Measurements from ENCODE around the gene VWA7. TPM values are rescaled to one million over a fixed set of nuclear protein-coding genes. Genes with fewer than 3 reads are reported as not detected.

The VWA7 gene
- total RNA-seq, 1 donor from 2014 or later: 0.74 TPM

DNA sequence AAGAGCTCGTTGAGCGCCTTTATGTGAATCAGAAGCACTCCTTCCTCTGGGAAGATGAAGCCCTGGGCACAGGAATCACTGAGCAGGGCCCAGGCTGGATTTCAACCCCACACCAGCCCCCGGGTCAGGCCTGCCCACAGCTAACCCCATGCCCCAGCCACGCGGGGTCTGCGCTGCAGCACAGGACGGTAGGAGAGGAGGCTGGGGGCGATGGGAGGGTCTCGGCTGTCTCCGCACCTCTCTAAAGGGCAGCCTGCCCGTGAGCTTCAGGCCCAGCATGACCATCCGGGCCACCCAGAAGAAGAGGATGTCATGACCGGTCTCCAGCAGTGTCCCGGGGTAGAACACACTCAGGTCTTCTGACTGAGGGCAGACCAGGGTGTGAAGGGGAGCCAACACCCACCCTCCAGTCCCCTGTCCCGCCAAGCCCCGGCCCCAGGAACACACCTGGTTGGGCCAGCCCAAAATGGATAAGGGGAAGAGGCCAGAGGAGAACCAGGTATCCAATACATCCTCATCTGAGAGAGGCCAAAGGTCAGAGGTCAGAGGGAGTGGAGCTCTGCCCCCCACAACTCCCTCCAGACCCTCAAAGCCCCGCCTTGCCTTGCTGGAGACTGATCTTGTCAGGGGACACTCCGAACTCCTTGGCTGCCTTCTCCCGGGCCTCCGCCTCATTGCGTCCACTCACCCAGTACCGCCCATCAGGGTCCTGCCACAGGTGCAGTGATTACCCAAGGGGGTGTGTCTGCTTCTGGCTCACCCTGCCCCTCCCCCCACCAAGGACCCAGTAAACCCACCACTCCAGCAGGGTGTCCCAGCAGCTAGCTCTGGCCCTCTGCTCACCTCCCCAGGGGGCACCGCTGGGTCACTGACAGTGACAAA is 4.4 kb upstream of the VWA7 start:
- no peaks in the 10 kb centered on the region for H3K27me3 ChIP-seq
- H3K9me3 ChIP-seq: no peaks in the 10 kb centered on the region
- no peak overlapping the region for H3K4me3 ChIP-seq
- H3K27ac ChIP-seq: no peak overlapping the region
- TF ChIP-seq POLR2AphosphoS5 (IDR thresholded peaks at IDR 0.05; ENCODE audit: insufficient read depth in 1 of 2, low read depth in 1 of 2) (no peak), POLR2A (IDR thresholded peaks at IDR 0.05) (no peak)
- TF ChIP-seq, protein P1, sequence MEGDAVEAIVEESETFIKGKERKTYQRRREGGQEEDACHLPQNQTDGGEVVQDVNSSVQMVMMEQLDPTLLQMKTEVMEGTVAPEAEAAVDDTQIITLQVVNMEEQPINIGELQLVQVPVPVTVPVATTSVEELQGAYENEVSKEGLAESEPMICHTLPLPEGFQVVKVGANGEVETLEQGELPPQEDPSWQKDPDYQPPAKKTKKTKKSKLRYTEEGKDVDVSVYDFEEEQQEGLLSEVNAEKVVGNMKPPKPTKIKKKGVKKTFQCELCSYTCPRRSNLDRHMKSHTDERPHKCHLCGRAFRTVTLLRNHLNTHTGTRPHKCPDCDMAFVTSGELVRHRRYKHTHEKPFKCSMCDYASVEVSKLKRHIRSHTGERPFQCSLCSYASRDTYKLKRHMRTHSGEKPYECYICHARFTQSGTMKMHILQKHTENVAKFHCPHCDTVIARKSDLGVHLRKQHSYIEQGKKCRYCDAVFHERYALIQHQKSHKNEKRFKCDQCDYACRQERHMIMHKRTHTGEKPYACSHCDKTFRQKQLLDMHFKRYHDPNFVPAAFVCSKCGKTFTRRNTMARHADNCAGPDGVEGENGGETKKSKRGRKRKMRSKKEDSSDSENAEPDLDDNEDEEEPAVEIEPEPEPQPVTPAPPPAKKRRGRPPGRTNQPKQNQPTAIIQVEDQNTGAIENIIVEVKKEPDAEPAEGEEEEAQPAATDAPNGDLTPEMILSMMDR (IDR thresholded peaks at IDR 0.05): no peak
- peaks cover 0 to 60% of the 10 kb centered on the region in 2 donors for H3K36me3 ChIP-seq
- intact Hi-C loops (cut with DNase I): no loop called here
- peaks cover 10% of the 10 kb centered on the region for H3K4me1 ChIP-seq
- DNase-seq (ENCODE audit: extremely low spot score in 2 of 2): peak in 1 of 2 donors; percentile 93

- peaks cover 0 to 60% of the 10 kb centered on the region in 2 donors for H3K36me3 ChIP-seq
- no peak overlapping the region for H3K27ac ChIP-seq
- DNase-seq (ENCODE audit: extremely low spot score in 2 of 2): no peak
- intact Hi-C loops (cut with DNase I): no loop called here
- H3K4me3 ChIP-seq: no peak overlapping the region
- TF ChIP-seq POLR2A (IDR thresholded peaks at IDR 0.05) (no peak), POLR2AphosphoS5 (IDR thresholded peaks at IDR 0.05; ENCODE audit: insufficient read depth in 1 of 2, low read depth in 1 of 2) (no peak)
- TF ChIP-seq, protein P1 (IDR thresholded peaks at IDR 0.05): no peak
- no peaks in the 10 kb centered on the region for H3K27me3 ChIP-seq
- no peaks in the 10 kb centered on the region for H3K9me3 ChIP-seq
- peaks cover 11% of the 10 kb centered on the region for H3K4me1 ChIP-seq
These were observed 3.5 kb upstream of the VWA7 start for GRCh38 chr6:31780507-31781243.

- intact Hi-C loops (cut with DNase I): no loop called here
- H3K36me3 ChIP-seq: peaks cover 0 to 57% of the 10 kb centered on the region in 2 donors
- no peak overlapping the region for H3K27ac ChIP-seq
- no peaks in the 10 kb centered on the region for H3K27me3 ChIP-seq
- H3K4me3 ChIP-seq: no peak overlapping the region
- no peak for DNase-seq (ENCODE audit: extremely low spot score in 2 of 2)
- TF ChIP-seq POLR2A (IDR thresholded peaks at IDR 0.05) (no peak), POLR2AphosphoS5 (IDR thresholded peaks at IDR 0.05; ENCODE audit: insufficient read depth in 1 of 2, low read depth in 1 of 2) (no peak)
- TF ChIP-seq, protein P1 (IDR thresholded peaks at IDR 0.05): no peak
- no peaks in the 10 kb centered on the region for H3K9me3 ChIP-seq
- H3K4me1 ChIP-seq: peaks cover 11% of the 10 kb centered on the region
These were observed 2.8 kb upstream of the VWA7 start for GRCh38 chr6:31779908-31780307.

- Histone ChIP-seq H3K36me3 (peaks cover 0 to 50% of the 10 kb centered on the region in 2 donors), H3K9me3 (no peaks in the 10 kb centered on the region), H3K4me1 (peaks cover 11% of the 10 kb centered on the region), H3K27me3 (no peaks in the 10 kb centered on the region), H3K27ac (no peak overlapping the region), H3K4me3 (no peak overlapping the region)
- DNase-seq (ENCODE audit: extremely low spot score in 2 of 2): no peak
- TF ChIP-seq, protein P1 (IDR thresholded peaks at IDR 0.05): no peak
- no peak for TF ChIP-seq POLR2AphosphoS5 (IDR thresholded peaks at IDR 0.05; ENCODE audit: insufficient read depth in 1 of 2, low read depth in 1 of 2)
- TF ChIP-seq POLR2A (IDR thresholded peaks at IDR 0.05): no peak
- intact Hi-C loops (cut with DNase I): no loop called here
These were observed 2.1 kb upstream of the VWA7 start for GRCh38 chr6:31778999-31779885.
